GM23338 (cell line): ENCODE data around the gene DYNLT4. TPM values are rescaled to one million over a fixed set of nuclear protein-coding genes. Genes with fewer than 3 reads are reported as not detected.

ENCODE experiments used
- ATAC-seq: fragments of 200-7000 bp; cut with Tn5 transposase; 3 replicates; pipeline ENCODE4 v1.9.1; 2020
- DNase-seq: peaks from one replicate; pipeline ENCODE4 v3.0.0-alpha.2; 2015; ENCODE audit warnings: low spot score
- H2AFZ ChIP-seq: fragments of 200-600 bp; sonication (generic); 2 replicates; pipeline ENCODE4 v1.8.0; 2016; ENCODE audit warnings: antibody characterized with exemption, mild to moderate bottlenecking, moderate library complexity
- H3F3A ChIP-seq: fragments of 200-600 bp; sonication (generic); replicated peaks from 2 replicates; pipeline ENCODE4 v1.8.0; 2017; ENCODE audit warnings: antibody characterized with exemption, mixed run types, low read depth
- H3K27ac ChIP-seq: fragments of 200-600 bp; sonication (generic); 2 replicates; pipeline ENCODE4 v1.6.1; 2016; ENCODE audit warnings: low read depth
- H3K27me3 ChIP-seq: fragments of 200-600 bp; sonication (generic); 2 replicates; pipeline ENCODE4 v1.8.0; 2016; ENCODE audit warnings: mild to moderate bottlenecking, mixed run types, moderate library complexity; ENCODE audit not compliant: insufficient read depth
- H3K36me3 ChIP-seq: fragments of 200-600 bp; sonication (generic); 2 replicates; pipeline ENCODE4 v1.8.0; 2016; ENCODE audit warnings: mild to moderate bottlenecking; ENCODE audit not compliant: insufficient read depth
- H3K4me1 ChIP-seq: fragments of 200-600 bp; sonication (generic); 2 replicates; pipeline ENCODE4 v1.8.0; 2016; ENCODE audit warnings: mild to moderate bottlenecking, moderate library complexity; ENCODE audit not compliant: insufficient read depth
- H3K4me2 ChIP-seq: fragments of 200-600 bp; sonication (generic); 2 replicates; pipeline ENCODE4 v1.7.1; 2017; ENCODE audit warnings: mixed run types
- H3K4me3 ChIP-seq: fragments of 200-600 bp; sonication (generic); 2 replicates; pipeline ENCODE4 v1.6.1; 2016; ENCODE audit warnings: mixed run types
- H3K79me2 ChIP-seq: fragments of 200-600 bp; sonication (generic); replicated peaks from 2 replicates; pipeline ENCODE4 v1.8.0; 2017; ENCODE audit warnings: mild to moderate bottlenecking; ENCODE audit not compliant: insufficient read depth
- H3K9me2 ChIP-seq: fragments of 200-600 bp; sonication (generic); 2 replicates; pipeline ENCODE4 v1.8.0; 2017; ENCODE audit not compliant: insufficient read depth
- H4K20me1 ChIP-seq: fragments of 200-600 bp; sonication (generic); replicated peaks from 2 replicates; pipeline ENCODE4 v1.8.0; 2017; ENCODE audit warnings: mild to moderate bottlenecking; ENCODE audit not compliant: insufficient read depth
- H3K27ac Mint-ChIP-seq: 2 replicates; pipeline ENCODE4 v1.8.0; 2020; ENCODE audit warnings: inconsistent platforms, mild to moderate bottlenecking, moderate library complexity, mixed read lengths
- H3K27me3 Mint-ChIP-seq: 3 replicates; pipeline ENCODE4 v1.8.0; 2022; ENCODE audit warnings: low read depth, mild to moderate bottlenecking, moderate library complexity, mixed read lengths, inconsistent platforms; ENCODE audit not compliant: insufficient read depth, poor library complexity
- H3K36me3 Mint-ChIP-seq: 3 replicates; pipeline ENCODE4 v1.8.0; 2021; ENCODE audit warnings: low read depth, mild to moderate bottlenecking, inconsistent platforms, moderate library complexity, mixed read lengths
- H3K4me1 Mint-ChIP-seq: 3 replicates; pipeline ENCODE4 v1.8.0; 2020; ENCODE audit warnings: mild to moderate bottlenecking, inconsistent platforms, mixed read lengths
- H3K4me3 Mint-ChIP-seq: 3 replicates; pipeline ENCODE4 v1.8.0; 2021; ENCODE audit warnings: moderate library complexity, mild to moderate bottlenecking, inconsistent platforms, mixed read lengths
- H3K9me3 Mint-ChIP-seq: 3 replicates; pipeline ENCODE4 v1.8.0; 2020; ENCODE audit warnings: moderate library complexity, mild to moderate bottlenecking, inconsistent platforms, mixed read lengths
- CREB1 ChIP-seq: fragments of 250-450 bp; sonication (Bioruptor Pico); IDR thresholded peaks from 2 replicates; pipeline ENCODE4 v1.5.0; 2020; ENCODE audit warnings: low read depth, mild to moderate bottlenecking, moderate library complexity
- EZH2 ChIP-seq: fragments of 200-600 bp; sonication (generic); IDR thresholded peaks from one replicate; pipeline ENCODE4 v1.8.0; 2017; ENCODE audit warnings: antibody characterized with exemption, mild to moderate bottlenecking, low read depth; ENCODE audit not compliant: unreplicated experiment
- EZH2phosphoT487 ChIP-seq: fragments of 200-600 bp; sonication (generic); IDR thresholded peaks from one replicate; pipeline ENCODE4 v1.8.1; 2018; ENCODE audit warnings: antibody characterized with exemption; ENCODE audit not compliant: unreplicated experiment
- NANOG ChIP-seq: IDR thresholded peaks from 2 replicates; pipeline ENCODE4 v1.6.1; 2016; ENCODE audit warnings: antibody characterized with exemption, borderline replicate concordance
- POLR2AphosphoS5 ChIP-seq: IDR thresholded peaks from 2 replicates; pipeline ENCODE4 v1.6.1; 2016; ENCODE audit warnings: antibody characterized with exemption, low read depth
- REST ChIP-seq: IDR thresholded peaks from one replicate; pipeline ENCODE4 v1.6.1; 2018; ENCODE audit warnings: antibody characterized with exemption; ENCODE audit not compliant: unreplicated experiment
- STAT1 ChIP-seq: IDR thresholded peaks from one replicate; pipeline ENCODE4 v1.6.1; 2016; ENCODE audit warnings: antibody characterized with exemption; ENCODE audit not compliant: unreplicated experiment
- ZNF331 ChIP-seq: fragments of 250-450 bp; sonication (Bioruptor Pico); IDR thresholded peaks from 2 replicates; pipeline ENCODE4 v1.5.0; 2020; ENCODE audit warnings: low read depth, mild to moderate bottlenecking, moderate library complexity
- polyA plus RNA-seq: library from polyadenylated mRNA; unstranded; fragments of >200 nt; fragmentation: Nextera tagmentation; extraction: Ambion mirVana; gene quantifications from 2 replicates; pipeline ENCODE4 v1.2.1, GENCODE V29; 2016
- total RNA-seq: library from RNA; depleted of rRNA; stranded (reverse); fragments of >200 nt; shearing (Covaris generic); gene quantifications from 2 replicates; pipeline ENCODE4 v1.2.3, GENCODE V29; 2014
- TF ChIP-seq, protein P1 (sequence below), 2 experiments: fragments of 200-600 bp in 1 of 2; sonication (generic) in 1 of 2; conservative IDR thresholded peaks; 2 replicates each; pipeline versions ENCODE4 v1.5.1 to v1.6.1; 2016 to 2017; ENCODE audit warnings: antibody characterized with exemption in 2 of 2, low read depth in 2 of 2, mild to moderate bottlenecking in 2 of 2, moderate library complexity in 1 of 2
- TF ChIP-seq, protein P2 (sequence below): IDR thresholded peaks from 2 replicates; pipeline ENCODE4 v1.6.1; 2016; ENCODE audit warnings: antibody characterized with exemption

The DYNLT4 gene
- total and polyA plus RNA-seq, 2 experiments from 2014 or later, result 0.73 TPM; not detected in 1

DNA sequence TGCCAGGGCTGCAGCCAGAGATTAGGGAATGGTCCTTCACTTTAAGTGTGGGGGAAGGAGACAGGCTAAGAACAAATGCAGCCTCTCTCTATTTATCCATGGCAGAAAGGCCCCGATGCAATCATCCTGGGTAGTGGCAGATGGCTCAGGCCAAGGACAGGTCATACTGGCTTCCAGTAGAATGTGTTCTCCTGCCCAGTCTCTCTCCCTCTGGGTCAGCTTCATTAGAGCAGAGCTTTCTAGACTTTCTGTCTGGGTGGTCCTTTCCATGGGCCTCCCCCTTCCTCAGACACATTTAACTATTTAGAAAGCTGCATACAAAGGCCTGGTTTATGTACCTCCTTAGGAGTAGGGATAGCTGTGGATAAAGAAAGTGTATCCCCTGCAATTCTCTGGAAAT, 40.7 kb upstream of the DYNLT4 start:
- Histone ChIP-seq H3K36me3 (no peaks in the 10 kb centered on the region), H3K4me3 (no peak overlapping the region), H4K20me1 (no peaks in the 10 kb centered on the region), H3K4me2 (no peak overlapping the region), H3K27me3 (no peaks in the 10 kb centered on the region), H3K79me2 (no peaks in the 10 kb centered on the region), H3K4me1 (0 out of 2 replicates have a peak, but pooled peaks cover 7% of the 10 kb centered on the region), H2AFZ (no peak overlapping the region), H3K27ac (no peak overlapping the region), H3K9me2 (no peaks in the 10 kb centered on the region), H3F3A (no peaks in the 10 kb centered on the region)
- DNase-seq (no peak), ATAC-seq (no peak)
- Mint-ChIP-seq H3K4me3 (no peak overlapping the region), H3K27ac (no peak overlapping the region), H3K36me3 (0 out of 3 replicates have a peak, but pooled peaks cover 3% of the 10 kb centered on the region), H3K4me1 (no peaks in the 10 kb centered on the region; the same call in 2 of the 3 replicates), H3K27me3 (peaks cover 8% of the 10 kb centered on the region), H3K9me3 (0 out of 3 replicates have a peak, but pooled peaks cover 4% of the 10 kb centered on the region)
- TF ChIP-seq CREB1 (CRISPR knock-in tag), result no peak
- TF ChIP-seq, protein P1, sequence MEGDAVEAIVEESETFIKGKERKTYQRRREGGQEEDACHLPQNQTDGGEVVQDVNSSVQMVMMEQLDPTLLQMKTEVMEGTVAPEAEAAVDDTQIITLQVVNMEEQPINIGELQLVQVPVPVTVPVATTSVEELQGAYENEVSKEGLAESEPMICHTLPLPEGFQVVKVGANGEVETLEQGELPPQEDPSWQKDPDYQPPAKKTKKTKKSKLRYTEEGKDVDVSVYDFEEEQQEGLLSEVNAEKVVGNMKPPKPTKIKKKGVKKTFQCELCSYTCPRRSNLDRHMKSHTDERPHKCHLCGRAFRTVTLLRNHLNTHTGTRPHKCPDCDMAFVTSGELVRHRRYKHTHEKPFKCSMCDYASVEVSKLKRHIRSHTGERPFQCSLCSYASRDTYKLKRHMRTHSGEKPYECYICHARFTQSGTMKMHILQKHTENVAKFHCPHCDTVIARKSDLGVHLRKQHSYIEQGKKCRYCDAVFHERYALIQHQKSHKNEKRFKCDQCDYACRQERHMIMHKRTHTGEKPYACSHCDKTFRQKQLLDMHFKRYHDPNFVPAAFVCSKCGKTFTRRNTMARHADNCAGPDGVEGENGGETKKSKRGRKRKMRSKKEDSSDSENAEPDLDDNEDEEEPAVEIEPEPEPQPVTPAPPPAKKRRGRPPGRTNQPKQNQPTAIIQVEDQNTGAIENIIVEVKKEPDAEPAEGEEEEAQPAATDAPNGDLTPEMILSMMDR (conservative IDR thresholded peaks at IDR 0.05; ENCODE audit: low read depth in 2 of 2), result no peak
- TF ChIP-seq POLR2AphosphoS5, result no peak
- no peak for TF ChIP-seq EZH2phosphoT487

- Histone ChIP-seq H2AFZ (no peak overlapping the region), H3K27ac (no peak overlapping the region), H3F3A (0 out of 2 replicates have a peak, but pooled peaks cover 3% of the 10 kb centered on the region), H3K4me3 (no peak overlapping the region), H4K20me1 (no peaks in the 10 kb centered on the region), H3K9me2 (no peaks in the 10 kb centered on the region), H3K4me1 (0 out of 2 replicates have a peak, but pooled peaks cover 7% of the 10 kb centered on the region), H3K36me3 (no peaks in the 10 kb centered on the region), H3K27me3 (peaks cover 6% of the 10 kb centered on the region; the same call in 1 of the 2 replicates), H3K4me2 (no peak overlapping the region), H3K79me2 (no peaks in the 10 kb centered on the region)
- H3K36me3 Mint-ChIP-seq, result 0 out of 3 replicates have a peak, but pooled peaks cover 3% of the 10 kb centered on the region
- no peak overlapping the region for H3K27ac Mint-ChIP-seq
- DNase-seq (no peak), ATAC-seq (no peak)
- H3K27me3 Mint-ChIP-seq, result peaks cover 17% of the 10 kb centered on the region
- no peak overlapping the region for H3K4me3 Mint-ChIP-seq
- H3K9me3 Mint-ChIP-seq, result 0 out of 3 replicates have a peak, but pooled peaks cover 4% of the 10 kb centered on the region
- no peaks in the 10 kb centered on the region; the same call in 2 of the 3 replicates for H3K4me1 Mint-ChIP-seq
- TF ChIP-seq, protein P1 (conservative IDR thresholded peaks at IDR 0.05; ENCODE audit: low read depth in 2 of 2), result no peak
- TF ChIP-seq ZNF331 (no peak), STAT1 (no peak), POLR2AphosphoS5 (no peak), REST (no peak), CREB1 (CRISPR knock-in tag) (no peak), NANOG (no peak), EZH2 (no peak), EZH2phosphoT487 (no peak)
- TF ChIP-seq, protein P2, sequence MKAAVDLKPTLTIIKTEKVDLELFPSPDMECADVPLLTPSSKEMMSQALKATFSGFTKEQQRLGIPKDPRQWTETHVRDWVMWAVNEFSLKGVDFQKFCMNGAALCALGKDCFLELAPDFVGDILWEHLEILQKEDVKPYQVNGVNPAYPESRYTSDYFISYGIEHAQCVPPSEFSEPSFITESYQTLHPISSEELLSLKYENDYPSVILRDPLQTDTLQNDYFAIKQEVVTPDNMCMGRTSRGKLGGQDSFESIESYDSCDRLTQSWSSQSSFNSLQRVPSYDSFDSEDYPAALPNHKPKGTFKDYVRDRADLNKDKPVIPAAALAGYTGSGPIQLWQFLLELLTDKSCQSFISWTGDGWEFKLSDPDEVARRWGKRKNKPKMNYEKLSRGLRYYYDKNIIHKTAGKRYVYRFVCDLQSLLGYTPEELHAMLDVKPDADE, result no peak
Measured at GRCh38 chr1:44846985-44847384, 39.8 kb upstream of the DYNLT4 start.
